NCI-H2107 treated with DMSO at 0.1 percent for 48 hours (cell line): Measurements from ENCODE around the gene RAB11A.

Source experiments
- DNase-seq: peaks from one replicate; lab custom pipeline; 2025; ENCODE audit not compliant: unreplicated experiment; lab: John Stamatoyannopoulos, UW

The RAB11A gene

GRCh38 chr15:65937476-65937875 lies 68.2 kb downstream of the RAB11A start:
- DNase-seq, result no peak

- DNase-seq, result no peak
Observed at GRCh38 chr15:65938604-65939003, 69.3 kb downstream of the RAB11A start.

- DNase-seq, result peak; percentile 32
Observed at GRCh38 chr15:65939901-65940617, 70.8 kb downstream of the RAB11A start.

DNA sequence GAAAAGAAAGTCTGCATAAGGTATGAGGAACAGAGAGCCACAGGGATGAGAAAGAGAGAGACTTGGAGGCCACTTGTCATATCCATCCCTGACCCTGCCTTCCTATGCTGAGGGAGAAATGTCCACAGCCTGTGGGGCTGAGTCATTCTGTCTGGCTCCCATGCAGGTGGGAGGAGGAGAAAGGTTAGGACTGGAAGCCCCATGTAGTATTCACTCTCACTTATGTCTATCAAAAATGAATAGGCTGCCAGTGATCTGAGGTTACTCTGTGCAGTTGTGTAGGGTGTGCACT lies 71.3 kb downstream of the RAB11A start:
- DNase-seq, result no peak
